ENCODE results near the gene C1orf226. TPM values are rescaled to one million over a fixed set of nuclear protein-coding genes. Genes with fewer than 3 reads are reported as not detected.
A peak's percentile ranks its signal among the peaks of the same experiment; 100 is the strongest.

Gene C1orf226
- total RNA-seq, 1 experiment from 2014 or later = 7.7 TPM

- peaks cover 5 to 8% of the 10 kb centered on the region in 2 experiments for H3K4me1 ChIP-seq (ENCODE audit: control insufficient read depth in 1 of 2, insufficient read depth in 2 of 2, low read length in 2 of 2)
- no peak overlapping the region for H3K27ac ChIP-seq (ENCODE audit: low read depth, low read length)
- no TSS peak for BruUV-seq (replicated peaks)
- no peak for DNase-seq (ENCODE audit: low read depth, low spot score)
- no peak for ATAC-seq
- ChIA-PET POLR2A (no interaction called here), CTCF (interaction anchor here (1.0 kb wide), 1 partner anchor 43 kb away, joined by 3 read pairs; no protein-coding TSS in a partner anchor), RAD21 (ENCODE audit: low non-redundant PET in 1 of 2, low total read pairs in 2 of 2, uncharacterized antibody in 2 of 2, unreplicated experiment in 2 of 2) (no interaction called here)
- no peak overlapping the region for H2AFZ ChIP-seq (ENCODE audit: low read depth, low read length, poor library complexity, severe bottlenecking)
- H3K4me3 ChIP-seq (replicated peaks in 1 of 2; ENCODE audit: low read depth in 1 of 2, low read length in 2 of 2) = no peak overlapping the region
- no peaks in the 10 kb centered on the region for H3K27me3 ChIP-seq (ENCODE audit: insufficient read depth, low read length)
- no peak for TF ChIP-seq CEBPB (IDR thresholded peaks at IDR 0.05; ENCODE audit: low read depth)
- TF ChIP-seq ZNF274 (IDR thresholded peaks at IDR 0.05; ENCODE audit: low read depth, low read length) = no peak
- TF ChIP-seq CBX3 (IDR thresholded peaks at IDR 0.05; ENCODE audit: low read depth) = no peak
- TF ChIP-seq EGR1 (IDR thresholded peaks at IDR 0.05; ENCODE audit: low read depth) = no peak
- no peak for TF ChIP-seq POLR2A (IDR thresholded peaks at IDR 0.05; ENCODE audit: borderline replicate concordance, extremely low read depth, insufficient read depth, insufficient read length)
- no peak for TF ChIP-seq EZH2 (IDR thresholded peaks at IDR 0.05)
- no peak for TF ChIP-seq EZH2phosphoT487 (IDR thresholded peaks at IDR 0.05; ENCODE audit: borderline replicate concordance)
- no peaks in the 10 kb centered on the region for H3K36me3 ChIP-seq (ENCODE audit: control insufficient read depth in 1 of 2, insufficient read depth in 2 of 2, low read length in 2 of 2)
- no peak overlapping the region for H3K9ac ChIP-seq (ENCODE audit: low read length)
- H3K9me3 ChIP-seq (ENCODE audit: control insufficient read depth in 1 of 2, insufficient read depth in 1 of 2, low read depth in 1 of 2, low read length in 2 of 2) = no peaks in the 10 kb centered on the region
- intact Hi-C loops (cut with micrococcal nuclease) = no loop called here
- H3K4me2 ChIP-seq (ENCODE audit: low read length) = no peak overlapping the region
- no peaks in the 10 kb centered on the region for H3K9me2 ChIP-seq (ENCODE audit: insufficient read depth)
- H4K20me1 ChIP-seq (ENCODE audit: insufficient read depth) = no peaks in the 10 kb centered on the region
- H3K79me2 ChIP-seq (ENCODE audit: insufficient read depth, low read length) = no peaks in the 10 kb centered on the region
Observed at GRCh38 chr1:162400790-162401355, 19.3 kb downstream of the C1orf226 start.

DNA sequence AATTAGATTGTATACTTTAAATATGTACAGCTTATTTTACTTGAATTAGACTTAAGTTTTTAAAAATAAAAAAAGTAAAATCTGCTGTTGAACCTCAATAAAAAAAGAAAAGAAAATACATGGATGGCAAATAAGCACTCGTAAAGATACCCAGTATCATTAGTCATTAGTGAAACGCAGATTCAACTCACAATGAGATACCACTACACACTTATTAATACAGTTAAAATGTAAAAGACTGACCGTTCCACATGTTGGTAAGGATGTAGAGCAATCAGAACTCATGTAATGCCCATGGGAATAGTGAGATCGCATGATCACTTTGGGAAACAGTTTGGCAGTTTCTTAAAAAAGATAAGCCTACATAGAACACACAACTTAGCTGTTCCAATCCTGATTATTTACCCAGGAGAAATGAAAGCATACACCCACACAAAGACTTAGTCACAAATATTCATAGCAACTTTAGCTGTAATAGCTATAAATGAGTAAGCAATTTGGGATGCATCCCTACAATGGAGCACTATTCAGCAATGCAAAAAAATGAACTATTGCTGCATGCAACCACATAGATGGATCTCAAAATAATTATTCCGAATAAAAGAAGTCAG is 23.1 kb downstream of the C1orf226 start:
- peak; percentile 27; the same call in 1 of the 2 replicates for ATAC-seq
- ChIA-PET POLR2A (interaction anchor here (0.9 kb wide), 1 partner anchor 24 kb away, joined by 3 read pairs; no protein-coding TSS in a partner anchor), RAD21 (ENCODE audit: low non-redundant PET in 1 of 2, low total read pairs in 2 of 2, uncharacterized antibody in 2 of 2, unreplicated experiment in 2 of 2) (no interaction called here), CTCF (no interaction called here)
- no peak overlapping the region for H3K9ac ChIP-seq (ENCODE audit: low read length)
- H3K27ac ChIP-seq (ENCODE audit: low read depth, low read length) = no peak overlapping the region
- no peaks in the 10 kb centered on the region for H3K9me2 ChIP-seq (ENCODE audit: insufficient read depth)
- H3K4me3 ChIP-seq (replicated peaks in 1 of 2; ENCODE audit: low read depth in 1 of 2, low read length in 2 of 2) = no peak overlapping the region
- no peaks in the 10 kb centered on the region for H4K20me1 ChIP-seq (ENCODE audit: insufficient read depth)
- H3K79me2 ChIP-seq (ENCODE audit: insufficient read depth, low read length) = no peaks in the 10 kb centered on the region
- peak overlapping the region; percentile 49 for H3K4me2 ChIP-seq (ENCODE audit: low read length)
- no peaks in the 10 kb centered on the region for H3K36me3 ChIP-seq (ENCODE audit: control insufficient read depth in 1 of 2, insufficient read depth in 2 of 2, low read length in 2 of 2)
- intact Hi-C loops (cut with micrococcal nuclease) = no loop called here
- peak overlapping the region; percentile 52 for H2AFZ ChIP-seq (ENCODE audit: low read depth, low read length, poor library complexity, severe bottlenecking)
- no peaks in the 10 kb centered on the region for H3K27me3 ChIP-seq (ENCODE audit: insufficient read depth, low read length)
- BruUV-seq (replicated peaks) = no TSS peak
- no peak for DNase-seq (ENCODE audit: low read depth, low spot score)
- H3K4me1 ChIP-seq (ENCODE audit: control insufficient read depth in 1 of 2, insufficient read depth in 2 of 2, low read length in 2 of 2) = peaks cover 5 to 8% of the 10 kb centered on the region in 2 experiments
- no peaks in the 10 kb centered on the region for H3K9me3 ChIP-seq (ENCODE audit: control insufficient read depth in 1 of 2, insufficient read depth in 1 of 2, low read depth in 1 of 2, low read length in 2 of 2)
- TF ChIP-seq ZBTB33 (IDR thresholded peaks at IDR 0.05; ENCODE audit: extremely low read depth, insufficient replicate concordance, low read length) (no peak), SRF (IDR thresholded peaks at IDR 0.05; ENCODE audit: low read depth) (no peak), EZH2phosphoT487 (IDR thresholded peaks at IDR 0.05; ENCODE audit: borderline replicate concordance) (no peak), EGR1 (IDR thresholded peaks at IDR 0.05; ENCODE audit: low read depth) (peak; percentile 76), FOSL1 (IDR thresholded peaks at IDR 0.05; ENCODE audit: low read depth) (no peak; the same call in 1 of the 2 replicates), SIN3A (IDR thresholded peaks at IDR 0.05; ENCODE audit: low read depth) (no peak)
- TF ChIP-seq, protein P1, sequence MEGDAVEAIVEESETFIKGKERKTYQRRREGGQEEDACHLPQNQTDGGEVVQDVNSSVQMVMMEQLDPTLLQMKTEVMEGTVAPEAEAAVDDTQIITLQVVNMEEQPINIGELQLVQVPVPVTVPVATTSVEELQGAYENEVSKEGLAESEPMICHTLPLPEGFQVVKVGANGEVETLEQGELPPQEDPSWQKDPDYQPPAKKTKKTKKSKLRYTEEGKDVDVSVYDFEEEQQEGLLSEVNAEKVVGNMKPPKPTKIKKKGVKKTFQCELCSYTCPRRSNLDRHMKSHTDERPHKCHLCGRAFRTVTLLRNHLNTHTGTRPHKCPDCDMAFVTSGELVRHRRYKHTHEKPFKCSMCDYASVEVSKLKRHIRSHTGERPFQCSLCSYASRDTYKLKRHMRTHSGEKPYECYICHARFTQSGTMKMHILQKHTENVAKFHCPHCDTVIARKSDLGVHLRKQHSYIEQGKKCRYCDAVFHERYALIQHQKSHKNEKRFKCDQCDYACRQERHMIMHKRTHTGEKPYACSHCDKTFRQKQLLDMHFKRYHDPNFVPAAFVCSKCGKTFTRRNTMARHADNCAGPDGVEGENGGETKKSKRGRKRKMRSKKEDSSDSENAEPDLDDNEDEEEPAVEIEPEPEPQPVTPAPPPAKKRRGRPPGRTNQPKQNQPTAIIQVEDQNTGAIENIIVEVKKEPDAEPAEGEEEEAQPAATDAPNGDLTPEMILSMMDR (IDR thresholded peaks at IDR 0.05 in 2 of 3, conservative IDR thresholded peaks at IDR 0.05 in 1 of 3; ENCODE audit: borderline replicate concordance in 1 of 3, insufficient read depth in 1 of 3, low read depth in 2 of 3, low read length in 2 of 3) = no peak

All from HCT116 (cell line).